HEK293 (cell line): ENCODE measurements around the gene NOX5.

ENCODE experiments used
- CTCF ChIA-PET: fragments of 350-600 bp; formaldehyde crosslinking; extraction: SDS; loops from one replicate; lab custom pipeline; 2021; ENCODE audit warnings: antibody characterized with exemption; lab: Yijun Ruan, JAX
- POLR2A ChIA-PET: fragments of 300-600 bp; formaldehyde crosslinking; extraction: SDS; loops from one replicate; lab custom pipeline; 2020; ENCODE audit warnings: antibody characterized with exemption, inconsistent platforms; lab: Yijun Ruan, JAX
- H3K27ac ChIP-seq: fragments of 200-500 bp; sonication (Bioruptor generic); 2 replicates; pipeline ENCODE4 v1.5.1; 2014; ENCODE audit warnings: low read depth, low read length, control low read depth, inconsistent platforms; ENCODE audit errors: extremely low read depth
- H3K36me3 ChIP-seq, 2 experiments: fragments of 200-500 bp in 1 of 2; sonication (Bioruptor generic) in 1 of 2; 1 replicate in 1 of 2; 2 replicates in 1 of 2; pipeline ENCODE4 v1.5.1; 2014 to 2017; ENCODE audit warnings: inconsistent platforms in 2 of 2, low read length in 2 of 2; ENCODE audit not compliant: control insufficient read depth in 2 of 2, insufficient read depth in 1 of 2
- H3K4me1 ChIP-seq: fragments of 200-500 bp; sonication (Bioruptor generic); 2 replicates; pipeline ENCODE4 v1.5.1; 2014; ENCODE audit warnings: mild to moderate bottlenecking, low read length, inconsistent platforms; ENCODE audit not compliant: control insufficient read depth, insufficient read depth
- H3K4me3 ChIP-seq: 2 replicates; pipeline ENCODE4 v1.5.1; 2011; ENCODE audit warnings: low read depth, mild to moderate bottlenecking, control low read depth, low read length, moderate library complexity
- H3K9me3 ChIP-seq: fragments of 200-500 bp; sonication (Bioruptor generic); 2 replicates; pipeline ENCODE4 v1.5.1; 2014; ENCODE audit warnings: low read depth, low read length, inconsistent platforms; ENCODE audit not compliant: control insufficient read depth, insufficient read depth
- GLI2 ChIP-seq: fragments of 450-650 bp; formaldehyde crosslinking; IDR thresholded peaks from 2 replicates; pipeline ENCODE4; 2017; ENCODE audit warnings: missing biosample characterization, missing genetic modification characterization, low read depth, borderline replicate concordance
- SP3 ChIP-seq: fragments of 450-650 bp; formaldehyde crosslinking; IDR thresholded peaks from 2 replicates; pipeline ENCODE4 v1.5.1; 2016; ENCODE audit warnings: missing biosample characterization, missing genetic modification characterization
- ZBTB1 ChIP-seq: fragments of 450-650 bp; formaldehyde crosslinking; IDR thresholded peaks from 2 replicates; pipeline ENCODE4 v1.5.1; 2016; ENCODE audit warnings: missing biosample characterization, missing genetic modification characterization
- ZBTB21 ChIP-seq: fragments of 450-650 bp; formaldehyde crosslinking; IDR thresholded peaks from 2 replicates; pipeline ENCODE4 v1.5.1; 2017; ENCODE audit warnings: missing biosample characterization, missing genetic modification characterization
- ZBTB48 ChIP-seq: fragments of 450-650 bp; formaldehyde crosslinking; IDR thresholded peaks from 2 replicates; pipeline ENCODE4 v1.5.1; 2016; ENCODE audit warnings: missing biosample characterization, missing genetic modification characterization
- ZBTB7A ChIP-seq: fragments of 450-650 bp; formaldehyde crosslinking; IDR thresholded peaks from 2 replicates; pipeline ENCODE4 v1.5.1; 2016; ENCODE audit warnings: low read depth, missing biosample characterization, missing genetic modification characterization
- ZNF157 ChIP-seq: fragments of 450-650 bp; formaldehyde crosslinking; IDR thresholded peaks from 2 replicates; pipeline ENCODE4 v1.5.1; 2016; ENCODE audit warnings: missing biosample characterization, missing genetic modification characterization
- ZNF16 ChIP-seq: fragments of 450-650 bp; formaldehyde crosslinking; IDR thresholded peaks from 2 replicates; pipeline ENCODE4 v1.5.1; 2016; ENCODE audit warnings: low read depth, missing biosample characterization, missing genetic modification characterization
- ZNF214 ChIP-seq: fragments of 450-650 bp; formaldehyde crosslinking; IDR thresholded peaks from 2 replicates; pipeline ENCODE4 v1.5.1; 2017; ENCODE audit warnings: missing biosample characterization, mild to moderate bottlenecking, missing genetic modification characterization, borderline replicate concordance
- ZNF274 ChIP-seq, 2 experiments: fragments of 200-500 bp in 1 of 2; fragments of 450-650 bp in 1 of 2; sonication (Bioruptor generic) in 1 of 2; formaldehyde crosslinking in 1 of 2; IDR thresholded peaks; 2 replicates each; pipeline versions ENCODE4 v1.5.1 to v1.6.1; 2014 to 2016; ENCODE audit warnings: borderline replicate concordance in 1 of 2, inconsistent platforms in 1 of 2, low read length in 1 of 2, missing biosample characterization in 1 of 2, missing genetic modification characterization in 1 of 2
- ZNF37A ChIP-seq: fragments of 450-650 bp; IDR thresholded peaks from 2 replicates; pipeline ENCODE4 v1.5.1; 2018; ENCODE audit warnings: missing biosample characterization, missing genetic modification characterization
- ZNF529 ChIP-seq: fragments of 450-650 bp; formaldehyde crosslinking; IDR thresholded peaks from 2 replicates; pipeline ENCODE4 v1.5.1; 2017; ENCODE audit warnings: missing genetic modification characterization, missing biosample characterization; ENCODE audit not compliant: insufficient replicate concordance
- ZNF610 ChIP-seq: fragments of 450-650 bp; formaldehyde crosslinking; IDR thresholded peaks from 2 replicates; pipeline ENCODE4 v1.5.1; 2016; ENCODE audit warnings: missing biosample characterization, missing genetic modification characterization, borderline replicate concordance
- ZNF664 ChIP-seq: fragments of 450-650 bp; formaldehyde crosslinking; IDR thresholded peaks from 2 replicates; pipeline ENCODE4 v1.5.1; 2016; ENCODE audit warnings: missing biosample characterization, missing genetic modification characterization
- ZNF677 ChIP-seq: fragments of 450-650 bp; IDR thresholded peaks from 2 replicates; pipeline ENCODE4 v1.5.0; 2018; ENCODE audit warnings: missing biosample characterization, mild to moderate bottlenecking, missing genetic modification characterization, moderate library complexity
- ZNF707 ChIP-seq: fragments of 450-650 bp; formaldehyde crosslinking; IDR thresholded peaks from 2 replicates; pipeline ENCODE4 v1.5.1; 2016; ENCODE audit warnings: missing biosample characterization, missing genetic modification characterization
- TF ChIP-seq, protein P1 (sequence below): fragments of 450-650 bp; formaldehyde crosslinking; IDR thresholded peaks from 2 replicates; pipeline ENCODE4 v1.5.1; 2016; ENCODE audit warnings: missing biosample characterization, missing genetic modification characterization
- TF ChIP-seq, protein P2 (sequence below): fragments of 450-650 bp; IDR thresholded peaks from 2 replicates; pipeline ENCODE4 v1.5.1; 2018; ENCODE audit warnings: missing biosample characterization, missing genetic modification characterization
- TF ChIP-seq, protein P3 (sequence below): fragments of 450-650 bp; formaldehyde crosslinking; IDR thresholded peaks from 2 replicates; pipeline ENCODE4 v1.5.1; 2016; ENCODE audit warnings: missing biosample characterization, missing genetic modification characterization
- TF ChIP-seq, protein P4 (sequence below): fragments of 450-650 bp; formaldehyde crosslinking; IDR thresholded peaks from 2 replicates; pipeline ENCODE4 v1.5.1; 2016; ENCODE audit warnings: missing biosample characterization, missing genetic modification characterization

NOX5 gene

DNA sequence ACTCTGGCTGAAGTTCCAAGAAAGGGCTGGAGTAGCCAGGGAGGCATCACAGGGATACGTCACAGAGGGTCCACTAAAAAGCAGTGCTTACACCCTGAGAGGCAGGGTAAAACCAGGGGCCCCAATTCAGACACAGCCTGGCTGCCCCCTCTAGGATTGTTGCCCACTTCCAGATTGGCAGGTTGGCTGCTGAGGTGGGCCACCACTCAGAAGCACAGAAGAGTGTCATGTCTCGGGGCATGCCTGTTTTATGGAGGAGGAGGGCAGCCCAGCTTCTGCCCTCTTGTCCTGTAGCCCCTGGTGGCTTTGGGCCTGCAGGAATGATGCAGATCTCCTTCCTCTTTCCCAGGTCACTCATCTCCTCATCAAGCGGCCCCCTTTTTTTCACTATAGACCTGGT, 24.0 kb downstream of the NOX5 start:
- ChIA-PET POLR2A (interaction anchor here (0.6 kb wide), 1 partner anchor 47 kb away, joined by 4 read pairs; no protein-coding TSS in a partner anchor), CTCF (interaction anchor here (0.7 kb wide), 1 partner anchor 36 kb away, joined by 4 read pairs; no protein-coding TSS in a partner anchor)
- Histone ChIP-seq H3K36me3 (no peaks in the 10 kb centered on the region), H3K9me3 (no peaks in the 10 kb centered on the region), H3K4me1 (no peaks in the 10 kb centered on the region), H3K4me3 (no peak overlapping the region), H3K27ac (no peak overlapping the region)
- TF ChIP-seq ZNF37A (tag by site-specific recombination) (no peak), ZNF664 (tag by site-specific recombination) (no peak), ZBTB48 (tag by site-specific recombination) (no peak), ZNF16 (tag by site-specific recombination) (no peak), ZNF677 (tag by site-specific recombination) (no peak), ZNF610 (tag by site-specific recombination) (no peak), ZNF274 (IDR thresholded peaks at IDR 0.05; ENCODE audit: low read length) (no peak), ZNF274 (tag by site-specific recombination; IDR thresholded peaks at IDR 0.05; ENCODE audit: borderline replicate concordance) (no peak), ZNF157 (tag by site-specific recombination) (no peak), ZNF214 (tag by site-specific recombination) (no peak), ZNF707 (tag by site-specific recombination) (no peak), GLI2 (tag by site-specific recombination) (no peak), ZNF529 (tag by site-specific recombination) (no peak), SP3 (tag by site-specific recombination) (no peak), ZBTB21 (tag by site-specific recombination) (no peak), ZBTB7A (tag by site-specific recombination) (no peak), ZBTB1 (tag by site-specific recombination) (no peak)
- TF ChIP-seq, protein P1, sequence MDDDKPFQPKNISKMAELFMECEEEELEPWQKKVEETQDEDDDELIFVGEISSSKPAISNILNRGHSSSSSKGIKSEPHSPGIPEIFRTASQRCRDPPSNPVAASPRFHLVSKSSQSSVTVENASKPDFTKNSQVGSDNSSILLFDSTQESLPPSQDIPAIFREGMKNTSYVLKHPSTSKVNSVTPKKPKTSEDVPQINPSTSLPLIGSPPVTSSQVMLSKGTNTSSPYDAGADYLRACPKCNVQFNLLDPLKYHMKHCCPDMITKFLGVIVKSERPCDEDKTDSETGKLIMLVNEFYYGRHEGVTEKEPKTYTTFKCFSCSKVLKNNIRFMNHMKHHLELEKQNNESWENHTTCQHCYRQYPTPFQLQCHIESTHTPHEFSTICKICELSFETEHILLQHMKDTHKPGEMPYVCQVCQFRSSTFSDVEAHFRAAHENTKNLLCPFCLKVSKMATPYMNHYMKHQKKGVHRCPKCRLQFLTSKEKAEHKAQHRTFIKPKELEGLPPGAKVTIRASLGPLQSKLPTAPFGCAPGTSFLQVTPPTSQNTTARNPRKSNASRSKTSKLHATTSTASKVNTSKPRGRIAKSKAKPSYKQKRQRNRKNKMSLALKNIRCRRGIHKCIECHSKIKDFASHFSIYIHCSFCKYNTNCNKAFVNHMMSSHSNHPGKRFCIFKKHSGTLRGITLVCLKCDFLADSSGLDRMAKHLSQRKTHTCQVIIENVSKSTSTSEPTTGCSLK (tag by site-specific recombination): no peak
- TF ChIP-seq, protein P2, sequence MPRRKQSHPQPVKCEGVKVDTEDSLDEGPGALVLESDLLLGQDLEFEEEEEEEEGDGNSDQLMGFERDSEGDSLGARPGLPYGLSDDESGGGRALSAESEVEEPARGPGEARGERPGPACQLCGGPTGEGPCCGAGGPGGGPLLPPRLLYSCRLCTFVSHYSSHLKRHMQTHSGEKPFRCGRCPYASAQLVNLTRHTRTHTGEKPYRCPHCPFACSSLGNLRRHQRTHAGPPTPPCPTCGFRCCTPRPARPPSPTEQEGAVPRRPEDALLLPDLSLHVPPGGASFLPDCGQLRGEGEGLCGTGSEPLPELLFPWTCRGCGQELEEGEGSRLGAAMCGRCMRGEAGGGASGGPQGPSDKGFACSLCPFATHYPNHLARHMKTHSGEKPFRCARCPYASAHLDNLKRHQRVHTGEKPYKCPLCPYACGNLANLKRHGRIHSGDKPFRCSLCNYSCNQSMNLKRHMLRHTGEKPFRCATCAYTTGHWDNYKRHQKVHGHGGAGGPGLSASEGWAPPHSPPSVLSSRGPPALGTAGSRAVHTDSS (tag by site-specific recombination): no peak
- TF ChIP-seq, protein P3, sequence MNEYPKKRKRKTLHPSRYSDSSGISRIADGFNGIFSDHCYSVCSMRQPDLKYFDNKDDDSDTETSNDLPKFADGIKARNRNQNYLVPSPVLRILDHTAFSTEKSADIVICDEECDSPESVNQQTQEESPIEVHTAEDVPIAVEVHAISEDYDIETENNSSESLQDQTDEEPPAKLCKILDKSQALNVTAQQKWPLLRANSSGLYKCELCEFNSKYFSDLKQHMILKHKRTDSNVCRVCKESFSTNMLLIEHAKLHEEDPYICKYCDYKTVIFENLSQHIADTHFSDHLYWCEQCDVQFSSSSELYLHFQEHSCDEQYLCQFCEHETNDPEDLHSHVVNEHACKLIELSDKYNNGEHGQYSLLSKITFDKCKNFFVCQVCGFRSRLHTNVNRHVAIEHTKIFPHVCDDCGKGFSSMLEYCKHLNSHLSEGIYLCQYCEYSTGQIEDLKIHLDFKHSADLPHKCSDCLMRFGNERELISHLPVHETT (tag by site-specific recombination): no peak
- TF ChIP-seq, protein P4, sequence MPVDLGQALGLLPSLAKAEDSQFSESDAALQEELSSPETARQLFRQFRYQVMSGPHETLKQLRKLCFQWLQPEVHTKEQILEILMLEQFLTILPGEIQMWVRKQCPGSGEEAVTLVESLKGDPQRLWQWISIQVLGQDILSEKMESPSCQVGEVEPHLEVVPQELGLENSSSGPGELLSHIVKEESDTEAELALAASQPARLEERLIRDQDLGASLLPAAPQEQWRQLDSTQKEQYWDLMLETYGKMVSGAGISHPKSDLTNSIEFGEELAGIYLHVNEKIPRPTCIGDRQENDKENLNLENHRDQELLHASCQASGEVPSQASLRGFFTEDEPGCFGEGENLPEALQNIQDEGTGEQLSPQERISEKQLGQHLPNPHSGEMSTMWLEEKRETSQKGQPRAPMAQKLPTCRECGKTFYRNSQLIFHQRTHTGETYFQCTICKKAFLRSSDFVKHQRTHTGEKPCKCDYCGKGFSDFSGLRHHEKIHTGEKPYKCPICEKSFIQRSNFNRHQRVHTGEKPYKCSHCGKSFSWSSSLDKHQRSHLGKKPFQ (tag by site-specific recombination): no peak
